ENCODE data around the gene LARGE1.

GRCh38 chr22:33315954-33316353 is 604.3 kb downstream of the LARGE1 start:
- TF ChIP-seq CTCF (IDR thresholded peaks at IDR 0.05; ENCODE audit: low read depth, low read length) (no peak), POLR2A (IDR thresholded peaks at IDR 0.05; ENCODE audit: extremely low read depth, insufficient read length) (no peak), MAX (IDR thresholded peaks at IDR 0.05; ENCODE audit: low read depth, low read length) (no peak), MYC (IDR thresholded peaks at IDR 0.05; ENCODE audit: low read depth, low read length) (no peak)

Measured in NB4 (cell line).